GM11168 (cell line): ENCODE data around the gene SMIM15.
"Not testable (repeated sequence)": the region's sequence is repeated elsewhere in the genome, so short reads cannot be mapped to it uniquely, and the experiment has no call there.

Experiments
- in situ Hi-C: fragments of 300-500 bp; cut with MboI; formaldehyde crosslinking; loops from one replicate; pipeline ENCODE4 v1.12.0; 2022; ENCODE audit warnings: low sequenced_read_pairs; ENCODE audit not compliant: unreplicated experiment

Gene SMIM15

DNA sequence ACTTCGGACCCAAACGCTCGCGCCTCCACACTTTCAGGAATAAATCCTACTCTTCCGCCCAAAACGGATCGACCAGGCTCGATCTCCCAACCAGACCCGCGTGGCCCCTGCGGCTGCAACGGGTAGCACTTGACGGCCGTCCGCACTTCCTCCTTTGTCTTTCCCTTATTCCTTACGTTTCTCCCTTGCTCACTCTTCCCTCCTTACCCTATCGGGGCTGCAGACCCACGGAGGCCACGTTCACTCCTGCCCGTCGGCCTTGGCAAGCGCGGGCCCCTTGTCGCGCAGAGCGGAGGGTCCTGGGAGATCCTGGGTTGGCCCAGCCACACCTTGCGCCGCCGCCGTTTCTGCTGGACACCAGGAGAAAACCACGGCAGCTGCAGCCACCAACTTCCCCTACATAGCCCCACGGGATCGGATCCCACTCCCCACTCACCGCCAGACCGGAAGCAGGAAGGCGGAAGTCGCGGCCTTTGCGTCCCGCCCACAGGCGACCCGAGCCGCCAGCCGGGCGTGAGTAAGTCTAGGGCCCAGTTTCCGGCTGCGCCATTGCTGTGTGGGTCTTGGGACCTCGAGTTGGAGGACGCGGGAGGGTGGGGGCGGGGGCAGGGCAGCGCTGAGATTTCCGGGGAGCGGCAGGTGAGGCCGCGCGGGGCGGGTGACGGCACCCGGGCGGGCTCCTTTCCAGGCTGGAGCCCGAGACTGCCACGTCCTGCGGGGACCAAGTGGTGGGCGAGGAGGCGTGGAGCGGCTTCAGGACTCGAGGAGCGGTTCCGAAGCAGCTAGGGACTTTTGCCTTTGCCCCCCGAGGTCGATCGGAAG lies at the start of gene SMIM15:
Gene SMIM15, minus strand, starts transcription at position 459 of the 822 bp plus-strand sequence. CDS start 2,297 bp downstream, outside the sequence.
- in situ Hi-C loops: loop anchor here (10.0 kb wide), 1 partner anchor 163 kb away; no protein-coding TSS in a partner anchor

DNA sequence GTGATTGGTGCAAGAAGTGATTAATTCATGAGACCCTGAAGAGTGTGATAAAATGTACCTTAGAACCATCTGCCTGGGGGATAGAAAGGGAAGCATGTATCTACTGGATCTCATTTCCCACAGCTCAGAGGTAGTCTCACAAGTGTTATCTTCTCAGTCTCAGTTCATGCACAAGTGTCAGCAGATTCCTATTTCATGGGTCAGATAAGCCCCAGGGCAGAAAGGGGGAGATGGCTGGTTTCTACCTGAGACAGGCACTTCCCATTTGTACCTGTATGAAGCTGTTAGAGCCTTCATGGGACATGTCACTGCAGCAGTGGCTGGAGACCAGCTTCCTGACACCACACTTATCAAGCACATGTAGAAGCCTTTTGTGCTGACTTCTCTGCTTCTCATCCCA lies 45.6 kb upstream of the SMIM15 start:
- in situ Hi-C loops: no loop called here

GRCh38 chr5:61205013-61205412 lies 42.7 kb upstream of the SMIM15 start:
- in situ Hi-C loops: no loop called here

- in situ Hi-C loops: no loop called here
Observed at GRCh38 chr5:61202213-61202612, 39.9 kb upstream of the SMIM15 start.

- in situ Hi-C loops: no loop called here
Observed at GRCh38 chr5:61200582-61201155, 38.4 kb upstream of the SMIM15 start.

DNA sequence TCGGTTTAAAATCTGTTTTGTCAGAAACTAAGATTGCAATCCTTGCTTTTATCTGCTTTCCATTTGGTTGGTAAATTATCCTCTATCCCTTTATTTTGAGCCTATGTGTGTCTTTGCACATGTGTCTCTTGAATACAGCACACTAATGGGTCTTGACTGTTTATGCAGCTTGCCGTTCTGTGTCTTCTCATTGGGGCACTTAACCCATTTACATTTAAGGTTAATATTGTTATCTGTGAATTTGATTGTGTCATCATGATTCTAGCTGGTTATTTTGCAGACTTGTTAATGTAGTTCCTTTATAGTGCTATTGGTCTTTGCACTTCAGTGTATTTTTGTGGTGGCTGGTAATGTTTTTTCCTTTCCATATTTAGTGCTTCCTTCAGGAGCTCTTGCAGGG lies 36.3 kb upstream of the SMIM15 start:
- in situ Hi-C loops: no loop called here

GRCh38 chr5:61187826-61188225 lies 25.6 kb upstream of the SMIM15 start:
- in situ Hi-C loops: not testable (repeated sequence)

GRCh38 chr5:61187352-61187751 lies 25.1 kb upstream of the SMIM15 start:
- in situ Hi-C loops: not testable (repeated sequence)

GRCh38 chr5:61186634-61187033 lies 24.4 kb upstream of the SMIM15 start:
- in situ Hi-C loops: no loop called here

DNA sequence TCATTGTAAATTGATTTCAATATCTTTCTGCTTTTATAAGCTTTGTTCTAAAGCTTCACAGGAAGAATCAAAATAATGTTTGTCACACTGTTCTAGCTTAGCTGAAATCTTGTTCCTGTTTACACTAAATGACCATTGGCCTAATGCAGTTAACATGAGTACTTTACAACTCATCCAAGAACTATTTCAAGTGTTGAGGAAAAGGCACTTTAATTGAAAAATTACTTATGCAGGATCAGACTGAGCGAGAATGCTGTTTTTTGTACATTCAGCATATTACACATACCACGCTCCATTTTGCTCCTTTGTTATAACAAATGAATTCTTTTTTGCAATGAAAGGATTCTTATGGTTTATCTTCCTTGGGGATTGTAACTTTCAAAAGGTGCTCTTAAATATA lies 22.4 kb upstream of the SMIM15 start:
- in situ Hi-C loops: no loop called here

GRCh38 chr5:61183538-61183937 lies 21.3 kb upstream of the SMIM15 start:
- in situ Hi-C loops: no loop called here

DNA sequence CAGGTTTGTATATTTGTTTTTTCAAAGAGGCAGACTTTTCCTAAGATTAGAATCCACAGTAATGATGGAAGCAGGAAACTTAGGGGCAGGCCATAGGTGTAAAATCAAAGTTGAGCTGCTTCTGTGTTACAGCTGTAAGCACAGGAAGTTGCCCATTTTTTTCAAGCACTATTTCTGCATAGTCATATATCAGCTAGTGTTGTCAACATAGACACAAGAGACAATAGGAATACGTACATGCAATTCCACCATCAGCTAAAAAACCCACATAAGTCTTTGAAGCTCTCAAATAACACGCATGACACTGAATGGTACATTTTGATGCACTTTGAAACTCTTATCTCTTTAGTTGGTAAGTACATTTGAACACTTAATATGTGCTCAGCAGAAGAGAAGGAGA lies 20.2 kb upstream of the SMIM15 start:
- in situ Hi-C loops: no loop called here

GRCh38 chr5:61180886-61181285 lies 18.6 kb upstream of the SMIM15 start:
- in situ Hi-C loops: no loop called here

DNA sequence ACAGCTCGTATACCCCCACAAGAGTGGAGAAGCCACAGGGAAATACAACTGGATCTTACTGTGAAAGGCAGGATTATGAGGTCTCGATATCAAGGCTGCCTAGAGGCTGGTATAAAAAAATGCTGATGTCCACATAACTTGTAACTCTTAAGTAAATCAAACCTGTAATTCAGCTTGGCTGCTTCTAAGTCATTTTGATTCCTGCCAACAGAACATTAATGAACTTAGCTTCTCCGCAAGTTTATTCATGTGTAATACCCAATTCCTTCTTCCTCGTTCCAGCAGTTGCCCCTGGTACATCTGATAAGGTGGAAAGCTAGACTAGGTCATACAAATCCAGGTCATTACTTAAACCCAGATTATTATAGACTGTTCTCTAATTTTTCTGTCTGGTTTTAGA lies 16.4 kb upstream of the SMIM15 start:
- in situ Hi-C loops: no loop called here

DNA sequence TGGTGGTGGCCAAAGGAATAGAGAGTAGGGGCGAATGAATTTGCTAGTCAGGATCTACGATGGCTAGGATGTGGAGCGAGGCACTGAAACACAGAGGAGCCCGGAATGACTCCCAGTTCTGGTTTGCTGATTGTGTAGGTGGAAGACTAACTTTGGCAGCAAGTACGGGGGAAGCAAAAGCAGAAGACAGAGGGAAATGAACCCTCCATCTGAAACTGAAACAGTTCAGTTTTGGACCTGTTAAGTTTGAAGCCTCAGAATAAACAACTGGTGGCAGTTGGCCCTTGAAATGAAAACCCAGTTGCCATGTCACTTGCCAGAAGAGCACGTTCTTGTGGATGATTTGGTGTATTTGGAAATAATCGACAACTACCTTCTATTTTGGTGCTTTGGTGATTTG lies 15.4 kb upstream of the SMIM15 start:
- in situ Hi-C loops: no loop called here

DNA sequence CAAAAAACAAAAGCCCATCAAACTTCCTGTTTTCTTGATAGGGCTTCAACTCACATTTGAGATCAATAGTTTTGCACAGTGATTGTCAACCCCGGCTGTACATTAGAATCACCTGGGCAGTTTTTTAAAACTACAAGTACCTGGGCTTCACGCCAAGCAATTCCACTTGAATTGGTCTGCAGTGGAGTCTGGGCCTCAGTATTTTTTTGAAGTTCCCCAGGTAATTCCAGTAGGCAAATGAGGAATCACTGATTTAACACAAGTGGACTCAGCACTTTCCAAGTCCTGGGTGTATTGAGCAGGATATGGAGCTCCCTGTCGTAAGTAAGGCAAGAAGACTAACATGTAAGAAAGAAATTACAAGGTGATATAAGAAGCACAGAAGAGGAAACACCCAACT lies 14.8 kb upstream of the SMIM15 start:
- in situ Hi-C loops: no loop called here

- in situ Hi-C loops: no loop called here
Observed at GRCh38 chr5:61176631-61177030, 14.4 kb upstream of the SMIM15 start.

DNA sequence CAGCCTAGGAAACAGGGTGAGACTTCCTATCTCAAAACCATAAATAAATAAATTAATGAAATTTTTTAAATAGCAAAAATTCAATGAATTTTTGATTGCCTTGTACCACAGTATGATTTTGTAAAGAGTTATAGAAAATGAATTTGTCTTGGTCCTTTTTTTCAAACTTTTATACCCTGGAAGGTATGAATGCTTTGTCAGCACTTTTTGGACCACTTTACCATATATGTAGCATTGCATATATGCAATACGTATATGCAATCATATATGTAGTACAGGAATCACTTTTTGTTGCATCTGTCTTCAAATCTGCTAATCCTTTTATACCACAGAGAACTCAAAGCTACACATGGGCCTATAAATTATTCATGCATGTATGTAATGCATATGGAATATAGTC lies 9.2 kb upstream of the SMIM15 start:
- in situ Hi-C loops: no loop called here

DNA sequence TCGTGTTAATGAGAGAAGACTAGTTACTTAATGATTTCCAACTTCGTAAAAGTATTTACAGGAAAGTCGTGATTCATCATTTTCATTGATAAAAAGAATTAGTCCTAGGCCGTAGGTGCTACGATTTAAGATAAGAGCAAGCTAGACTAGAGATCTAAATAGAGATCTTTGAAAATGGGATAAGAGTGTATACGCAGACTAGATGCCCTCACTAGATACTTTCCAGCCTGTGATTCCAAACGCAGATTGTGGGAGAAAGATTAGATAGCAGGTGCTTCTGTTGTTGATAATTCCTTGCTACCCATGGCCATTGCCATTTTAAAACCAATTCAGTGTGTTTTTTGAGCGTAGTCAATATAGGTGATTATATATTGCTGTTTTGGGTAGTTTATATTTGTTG lies 6.7 kb upstream of the SMIM15 start:
- in situ Hi-C loops: loop anchor here (10.0 kb wide), 1 partner anchor 156 kb away; no protein-coding TSS in a partner anchor

GRCh38 chr5:61167382-61167781 lies 5.1 kb upstream of the SMIM15 start:
- in situ Hi-C loops: loop anchor here (10.0 kb wide), 1 partner anchor 157 kb away; no protein-coding TSS in a partner anchor

- in situ Hi-C loops: loop anchor here (10.0 kb wide), 1 partner anchor 161 kb away; no protein-coding TSS in a partner anchor
Observed at GRCh38 chr5:61163905-61164304, 1.6 kb upstream of the SMIM15 start.
